WTC11 (cell line): ENCODE measurements around the gene HMX3. TPM values are rescaled to one million over a fixed set of nuclear protein-coding genes. Genes with fewer than 3 reads are reported as not detected.
A peak's percentile ranks its signal among the peaks of the same experiment; 100 is the strongest.

ENCODE experiments used
- ATAC-seq: fragments of 200-7000 bp; cut with Tn5 transposase; 2 replicates; pipeline ENCODE4 v1.10.0; 2021; ENCODE audit warnings: mild to moderate bottlenecking, moderate library complexity
- CTCF ChIA-PET: fragments of 300-600 bp; sonication (Branson Sonifier 250); formaldehyde crosslinking; loops from one replicate; lab custom pipeline; 2021; ENCODE audit warnings: antibody characterized with exemption; lab: Charles Lee
- POLR2A ChIA-PET: fragments of 350-600 bp; sonication (Branson Sonifier 250); formaldehyde crosslinking; loops from one replicate; lab custom pipeline; 2021; ENCODE audit warnings: antibody characterized with exemption; lab: Charles Lee
- DNase-seq: peaks from one replicate; pipeline ENCODE4 v3.0.0; 2021; ENCODE audit warnings: low spot score
- H3K27ac Mint-ChIP-seq: 2 replicates; pipeline ENCODE4 v1.8.0; 2021; ENCODE audit warnings: mixed read lengths
- H3K27me3 Mint-ChIP-seq: 2 replicates; pipeline ENCODE4 v1.8.0; 2021; ENCODE audit warnings: low read depth, mild to moderate bottlenecking, moderate library complexity, mixed read lengths
- H3K36me3 Mint-ChIP-seq: 2 replicates; pipeline ENCODE4 v1.8.0; 2021; ENCODE audit warnings: mixed read lengths
- H3K4me1 Mint-ChIP-seq: 2 replicates; pipeline ENCODE4 v1.8.0; 2022; ENCODE audit warnings: mixed read lengths
- H3K4me3 Mint-ChIP-seq: 2 replicates; pipeline ENCODE4 v1.8.0; 2021; ENCODE audit warnings: mild to moderate bottlenecking, moderate library complexity, mixed read lengths
- H3K9me3 Mint-ChIP-seq: 2 replicates; pipeline ENCODE4 v1.8.0; 2021; ENCODE audit warnings: mixed read lengths
- ATF1 ChIP-seq: sonication (generic); formaldehyde crosslinking; IDR thresholded peaks from 2 replicates; pipeline ENCODE4 v1.8.1; 2023; ENCODE audit warnings: mild to moderate bottlenecking, moderate library complexity, missing genetic modification reagents
- FOXJ3 ChIP-seq: sonication (generic); formaldehyde crosslinking; IDR thresholded peaks from 2 replicates; pipeline ENCODE4 v1.9.0; 2021; ENCODE audit warnings: missing genetic modification reagents, mild to moderate bottlenecking, borderline replicate concordance
- FOXP1 ChIP-seq: sonication (generic); formaldehyde crosslinking; IDR thresholded peaks from 2 replicates; pipeline ENCODE4 v1.8.0; 2022; ENCODE audit warnings: missing genetic modification reagents, mild to moderate bottlenecking, moderate library complexity, borderline replicate concordance
- GABPB1 ChIP-seq: sonication (generic); formaldehyde crosslinking; IDR thresholded peaks from 2 replicates; pipeline ENCODE4 v1.8.1; 2023; ENCODE audit warnings: mild to moderate bottlenecking, missing genetic modification reagents
- JUN ChIP-seq: sonication (generic); formaldehyde crosslinking; IDR thresholded peaks from 2 replicates; pipeline ENCODE4 v1.8.0; 2023; ENCODE audit warnings: mild to moderate bottlenecking, missing genetic modification reagents
- NR2C2 ChIP-seq: sonication (generic); formaldehyde crosslinking; IDR thresholded peaks from 2 replicates; pipeline ENCODE4 v1.8.0; 2022; ENCODE audit warnings: mild to moderate bottlenecking, missing genetic modification reagents
- NR3C1 ChIP-seq: sonication (generic); formaldehyde crosslinking; conservative IDR thresholded peaks from 2 replicates; pipeline ENCODE4 v1.8.1; 2023; ENCODE audit warnings: low read depth, mild to moderate bottlenecking, missing genetic modification reagents
- OVOL2 ChIP-seq: fragments of 250-450 bp; sonication (Bioruptor Pico); IDR thresholded peaks from 2 replicates; pipeline ENCODE4 v1.9.0; 2021; ENCODE audit warnings: mild to moderate bottlenecking, borderline replicate concordance
- PRRX2 ChIP-seq: fragments of 250-450 bp; sonication (Bioruptor Pico); IDR thresholded peaks from 2 replicates; pipeline ENCODE4 v1.8.0; 2021; ENCODE audit warnings: mild to moderate bottlenecking
- RORB ChIP-seq: fragments of 250-450 bp; sonication (Bioruptor Pico); IDR thresholded peaks from 2 replicates; pipeline ENCODE4 v1.9.0; 2021; ENCODE audit warnings: mild to moderate bottlenecking
- SMAD4 ChIP-seq: sonication (generic); formaldehyde crosslinking; IDR thresholded peaks from 2 replicates; pipeline ENCODE4 v1.8.0; 2022; ENCODE audit warnings: mild to moderate bottlenecking, missing genetic modification reagents
- SP1 ChIP-seq: sonication (generic); formaldehyde crosslinking; conservative IDR thresholded peaks from 2 replicates; pipeline ENCODE4 v1.8.1; 2022; ENCODE audit warnings: missing genetic modification reagents
- TEAD1 ChIP-seq: sonication (generic); formaldehyde crosslinking; IDR thresholded peaks from 2 replicates; pipeline ENCODE4 v1.8.0; 2022; ENCODE audit warnings: mild to moderate bottlenecking, missing genetic modification reagents
- ZBTB21 ChIP-seq: sonication (generic); formaldehyde crosslinking; IDR thresholded peaks from 2 replicates; pipeline ENCODE4 v1.8.1; 2023; ENCODE audit warnings: mild to moderate bottlenecking, missing genetic modification reagents, borderline replicate concordance
- ZNF219 ChIP-seq: sonication (generic); formaldehyde crosslinking; IDR thresholded peaks from 2 replicates; pipeline ENCODE4 v1.8.0; 2023; ENCODE audit warnings: missing genetic modification reagents, mild to moderate bottlenecking, borderline replicate concordance
- ZNF263 ChIP-seq: sonication (generic); formaldehyde crosslinking; IDR thresholded peaks from 2 replicates; pipeline ENCODE4 v1.8.1; 2022; ENCODE audit warnings: low read depth, mild to moderate bottlenecking, moderate library complexity, missing genetic modification reagents
- ZNF317 ChIP-seq: sonication (generic); formaldehyde crosslinking; IDR thresholded peaks from 2 replicates; pipeline ENCODE4 v1.8.1; 2023; ENCODE audit warnings: low read depth, mild to moderate bottlenecking, moderate library complexity, missing genetic modification reagents, borderline replicate concordance
- total RNA-seq: library from RNA; stranded (reverse); gene quantifications from 3 replicates; pipeline ENCODE4 v1.2.3, GENCODE V29; 2021
- TF ChIP-seq, protein P1 (sequence below): sonication (generic); formaldehyde crosslinking; IDR thresholded peaks from 2 replicates; pipeline ENCODE4 v1.8.1; 2022; ENCODE audit warnings: low read depth, missing genetic modification reagents, borderline replicate concordance
- TF ChIP-seq, protein P2 (sequence below): fragments of 200-600 bp; IDR thresholded peaks from 2 replicates; pipeline ENCODE4 v1.8.0; 2022; ENCODE audit warnings: antibody characterized with exemption
- TF ChIP-seq, protein P3 (sequence below): fragments of 250-450 bp; sonication (Bioruptor Pico); conservative IDR thresholded peaks from 2 replicates; pipeline ENCODE4 v1.9.0; 2021; ENCODE audit warnings: mild to moderate bottlenecking
- TF ChIP-seq, protein P4 (sequence below): sonication (generic); formaldehyde crosslinking; IDR thresholded peaks from 2 replicates; pipeline ENCODE4 v1.8.1; 2023; ENCODE audit warnings: mild to moderate bottlenecking, missing genetic modification reagents
- TF ChIP-seq, protein P5 (sequence below): sonication (generic); formaldehyde crosslinking; IDR thresholded peaks from 2 replicates; pipeline ENCODE4 v1.8.0; 2022; ENCODE audit warnings: mild to moderate bottlenecking, missing genetic modification reagents
- TF ChIP-seq, protein P6 (sequence below): sonication (generic); formaldehyde crosslinking; IDR thresholded peaks from 2 replicates; pipeline ENCODE4 v1.8.0; 2023; ENCODE audit warnings: missing genetic modification reagents

Gene HMX3
- total RNA-seq, 1 experiment from 2014 or later: not detected

DNA sequence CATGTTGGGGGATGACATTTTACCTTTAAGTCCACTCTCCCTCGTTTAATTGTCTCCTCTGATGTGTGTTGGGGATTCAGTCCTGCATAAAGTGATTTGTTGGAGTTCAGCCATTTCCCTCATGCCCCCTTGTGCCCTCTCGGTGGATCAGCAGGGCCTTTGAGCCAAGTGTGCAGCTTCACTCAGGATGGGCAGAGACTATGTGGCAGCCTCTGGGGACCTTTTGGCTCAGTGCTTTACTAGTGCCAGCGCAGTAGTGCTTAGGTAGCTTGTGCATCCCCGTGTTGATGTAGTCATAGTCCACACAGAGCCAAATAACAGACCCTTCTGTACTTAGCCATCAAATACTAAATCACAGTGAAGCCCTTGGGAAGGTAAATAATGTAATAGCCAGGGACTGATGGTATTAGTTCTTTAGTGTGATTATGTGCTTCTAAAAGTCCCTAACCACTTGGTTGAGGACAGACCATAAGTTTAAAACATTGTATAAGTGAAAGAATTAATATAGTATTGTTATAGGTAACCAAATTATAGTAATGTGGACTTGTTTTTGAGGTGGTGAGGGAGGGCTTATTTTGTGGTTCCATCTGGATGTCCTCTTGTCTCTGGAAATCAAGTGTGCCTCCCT lies 29.8 kb downstream of the HMX3 start (continued):
- TF ChIP-seq, protein P1, sequence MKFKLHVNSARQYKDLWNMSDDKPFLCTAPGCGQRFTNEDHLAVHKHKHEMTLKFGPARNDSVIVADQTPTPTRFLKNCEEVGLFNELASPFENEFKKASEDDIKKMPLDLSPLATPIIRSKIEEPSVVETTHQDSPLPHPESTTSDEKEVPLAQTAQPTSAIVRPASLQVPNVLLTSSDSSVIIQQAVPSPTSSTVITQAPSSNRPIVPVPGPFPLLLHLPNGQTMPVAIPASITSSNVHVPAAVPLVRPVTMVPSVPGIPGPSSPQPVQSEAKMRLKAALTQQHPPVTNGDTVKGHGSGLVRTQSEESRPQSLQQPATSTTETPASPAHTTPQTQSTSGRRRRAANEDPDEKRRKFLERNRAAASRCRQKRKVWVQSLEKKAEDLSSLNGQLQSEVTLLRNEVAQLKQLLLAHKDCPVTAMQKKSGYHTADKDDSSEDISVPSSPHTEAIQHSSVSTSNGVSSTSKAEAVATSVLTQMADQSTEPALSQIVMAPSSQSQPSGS (CRISPR knock-in tag): no peak
- no peak for TF ChIP-seq PRRX2
- TF ChIP-seq, protein P2, sequence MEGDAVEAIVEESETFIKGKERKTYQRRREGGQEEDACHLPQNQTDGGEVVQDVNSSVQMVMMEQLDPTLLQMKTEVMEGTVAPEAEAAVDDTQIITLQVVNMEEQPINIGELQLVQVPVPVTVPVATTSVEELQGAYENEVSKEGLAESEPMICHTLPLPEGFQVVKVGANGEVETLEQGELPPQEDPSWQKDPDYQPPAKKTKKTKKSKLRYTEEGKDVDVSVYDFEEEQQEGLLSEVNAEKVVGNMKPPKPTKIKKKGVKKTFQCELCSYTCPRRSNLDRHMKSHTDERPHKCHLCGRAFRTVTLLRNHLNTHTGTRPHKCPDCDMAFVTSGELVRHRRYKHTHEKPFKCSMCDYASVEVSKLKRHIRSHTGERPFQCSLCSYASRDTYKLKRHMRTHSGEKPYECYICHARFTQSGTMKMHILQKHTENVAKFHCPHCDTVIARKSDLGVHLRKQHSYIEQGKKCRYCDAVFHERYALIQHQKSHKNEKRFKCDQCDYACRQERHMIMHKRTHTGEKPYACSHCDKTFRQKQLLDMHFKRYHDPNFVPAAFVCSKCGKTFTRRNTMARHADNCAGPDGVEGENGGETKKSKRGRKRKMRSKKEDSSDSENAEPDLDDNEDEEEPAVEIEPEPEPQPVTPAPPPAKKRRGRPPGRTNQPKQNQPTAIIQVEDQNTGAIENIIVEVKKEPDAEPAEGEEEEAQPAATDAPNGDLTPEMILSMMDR: no peak
- TF ChIP-seq, protein P3, sequence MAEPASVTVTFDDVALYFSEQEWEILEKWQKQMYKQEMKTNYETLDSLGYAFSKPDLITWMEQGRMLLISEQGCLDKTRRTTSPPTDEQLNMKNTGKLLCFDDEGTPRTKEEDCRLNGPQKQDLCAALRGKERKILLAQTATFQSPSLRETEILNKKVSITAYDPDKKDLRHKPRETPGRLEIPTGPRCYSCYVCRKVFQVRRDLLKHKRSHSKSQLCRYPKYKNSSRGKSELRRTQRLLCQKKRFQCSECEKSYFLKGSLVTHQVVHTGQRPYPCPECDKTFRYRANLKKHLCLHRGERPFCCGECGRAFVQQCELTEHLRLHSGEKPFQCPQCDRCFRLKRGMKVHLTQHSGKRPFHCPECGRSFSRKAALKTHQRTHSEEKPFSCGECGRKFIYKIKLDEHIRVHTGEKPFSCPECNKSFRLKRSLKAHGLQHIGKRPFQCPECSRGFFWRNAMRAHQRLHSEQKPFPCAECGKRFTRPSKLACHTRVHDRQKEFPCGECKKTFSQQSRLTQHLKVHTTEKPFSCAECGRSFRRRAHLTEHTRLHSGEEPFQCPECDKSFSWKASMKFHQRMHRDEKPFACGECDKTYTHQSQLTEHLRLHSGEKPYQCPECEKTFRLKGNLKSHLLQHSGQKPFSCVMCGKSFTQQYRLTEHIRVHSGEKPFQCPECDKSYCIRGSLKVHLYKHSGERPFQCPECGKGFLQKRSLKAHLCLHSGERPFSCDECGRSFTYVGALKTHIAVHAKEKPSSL (CRISPR knock-in tag): no peak
- no peak for TF ChIP-seq ATF1 (CRISPR knock-in tag)
- TF ChIP-seq, protein P4, sequence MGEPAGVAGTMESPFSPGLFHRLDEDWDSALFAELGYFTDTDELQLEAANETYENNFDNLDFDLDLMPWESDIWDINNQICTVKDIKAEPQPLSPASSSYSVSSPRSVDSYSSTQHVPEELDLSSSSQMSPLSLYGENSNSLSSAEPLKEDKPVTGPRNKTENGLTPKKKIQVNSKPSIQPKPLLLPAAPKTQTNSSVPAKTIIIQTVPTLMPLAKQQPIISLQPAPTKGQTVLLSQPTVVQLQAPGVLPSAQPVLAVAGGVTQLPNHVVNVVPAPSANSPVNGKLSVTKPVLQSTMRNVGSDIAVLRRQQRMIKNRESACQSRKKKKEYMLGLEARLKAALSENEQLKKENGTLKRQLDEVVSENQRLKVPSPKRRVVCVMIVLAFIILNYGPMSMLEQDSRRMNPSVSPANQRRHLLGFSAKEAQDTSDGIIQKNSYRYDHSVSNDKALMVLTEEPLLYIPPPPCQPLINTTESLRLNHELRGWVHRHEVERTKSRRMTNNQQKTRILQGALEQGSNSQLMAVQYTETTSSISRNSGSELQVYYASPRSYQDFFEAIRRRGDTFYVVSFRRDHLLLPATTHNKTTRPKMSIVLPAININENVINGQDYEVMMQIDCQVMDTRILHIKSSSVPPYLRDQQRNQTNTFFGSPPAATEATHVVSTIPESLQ (CRISPR knock-in tag): no peak
- TF ChIP-seq ZNF317: no peak
- TF ChIP-seq ZBTB21 (CRISPR knock-in tag): no peak
- TF ChIP-seq RORB (CRISPR knock-in tag): no peak
- TF ChIP-seq, all 79 proteins: peak for 0

DNA sequence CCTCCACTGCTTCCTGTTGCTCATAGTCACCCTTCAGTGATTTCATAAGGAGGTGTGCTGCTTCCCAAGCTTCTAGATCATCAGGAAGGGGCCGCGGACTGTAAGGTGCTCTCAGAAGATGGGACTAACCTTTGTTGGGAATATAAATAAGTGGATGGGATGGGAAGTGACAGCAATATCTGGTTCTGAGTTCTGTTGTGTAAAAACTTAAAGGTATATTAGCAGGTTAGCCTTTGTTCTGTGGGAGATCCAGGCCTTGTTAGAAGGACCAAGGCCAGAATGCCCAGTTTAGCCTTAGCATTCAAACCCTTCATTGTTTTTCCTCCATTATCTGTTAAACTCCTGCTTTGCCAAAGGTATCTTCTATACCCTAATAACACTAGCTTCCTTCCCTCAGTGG lies 30.8 kb downstream of the HMX3 start:
- H3K27me3 Mint-ChIP-seq: no peaks in the 10 kb centered on the region
- CTCF ChIA-PET: interaction anchor here (1.8 kb wide), 1 partner anchor 123 kb away, joined by 10 read pairs; no protein-coding TSS in a partner anchor
- H3K4me1 Mint-ChIP-seq: no peaks in the 10 kb centered on the region
- H3K36me3 Mint-ChIP-seq: peaks cover 60% of the 10 kb centered on the region
- POLR2A ChIA-PET: no interaction called here
- no peaks in the 10 kb centered on the region for H3K9me3 Mint-ChIP-seq
- H3K4me3 Mint-ChIP-seq: no peak overlapping the region
- ATAC-seq (no peak), DNase-seq (no peak)
- 0 out of 2 replicates have a peak overlapping the region, but pooled peaks have one; percentile 14 for H3K27ac Mint-ChIP-seq
- TF ChIP-seq ZNF263 (CRISPR knock-in tag) (no peak), NR3C1 (CRISPR knock-in tag) (no peak), SP1 (CRISPR knock-in tag) (no peak), SMAD4 (CRISPR knock-in tag) (no peak), JUN (no peak), GABPB1 (no peak), FOXP1 (CRISPR knock-in tag) (no peak), OVOL2 (no peak), ZNF219 (CRISPR knock-in tag) (no peak), FOXJ3 (no peak), NR2C2 (no peak), TEAD1 (CRISPR knock-in tag) (no peak)
- TF ChIP-seq, protein P3 (CRISPR knock-in tag): no peak
- TF ChIP-seq, protein P5, sequence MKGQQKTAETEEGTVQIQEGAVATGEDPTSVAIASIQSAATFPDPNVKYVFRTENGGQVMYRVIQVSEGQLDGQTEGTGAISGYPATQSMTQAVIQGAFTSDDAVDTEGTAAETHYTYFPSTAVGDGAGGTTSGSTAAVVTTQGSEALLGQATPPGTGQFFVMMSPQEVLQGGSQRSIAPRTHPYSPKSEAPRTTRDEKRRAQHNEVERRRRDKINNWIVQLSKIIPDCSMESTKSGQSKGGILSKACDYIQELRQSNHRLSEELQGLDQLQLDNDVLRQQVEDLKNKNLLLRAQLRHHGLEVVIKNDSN (CRISPR knock-in tag): no peak
- TF ChIP-seq, protein P6, sequence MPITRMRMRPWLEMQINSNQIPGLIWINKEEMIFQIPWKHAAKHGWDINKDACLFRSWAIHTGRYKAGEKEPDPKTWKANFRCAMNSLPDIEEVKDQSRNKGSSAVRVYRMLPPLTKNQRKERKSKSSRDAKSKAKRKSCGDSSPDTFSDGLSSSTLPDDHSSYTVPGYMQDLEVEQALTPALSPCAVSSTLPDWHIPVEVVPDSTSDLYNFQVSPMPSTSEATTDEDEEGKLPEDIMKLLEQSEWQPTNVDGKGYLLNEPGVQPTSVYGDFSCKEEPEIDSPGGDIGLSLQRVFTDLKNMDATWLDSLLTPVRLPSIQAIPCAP: no peak
- TF ChIP-seq, protein P2: no peak
